GM19455 (cell line): ENCODE data around the gene PFKL.

Source experiments
- ATAC-seq: cut with Tn5 transposase; IDR thresholded peaks from one replicate; pipeline ENCODE4 v1.9.1; 2021; ENCODE audit not compliant: unreplicated experiment

PFKL gene

GRCh38 chr21:44374601-44375280 lies 74.9 kb downstream of the PFKL start:
- no peak for ATAC-seq

DNA sequence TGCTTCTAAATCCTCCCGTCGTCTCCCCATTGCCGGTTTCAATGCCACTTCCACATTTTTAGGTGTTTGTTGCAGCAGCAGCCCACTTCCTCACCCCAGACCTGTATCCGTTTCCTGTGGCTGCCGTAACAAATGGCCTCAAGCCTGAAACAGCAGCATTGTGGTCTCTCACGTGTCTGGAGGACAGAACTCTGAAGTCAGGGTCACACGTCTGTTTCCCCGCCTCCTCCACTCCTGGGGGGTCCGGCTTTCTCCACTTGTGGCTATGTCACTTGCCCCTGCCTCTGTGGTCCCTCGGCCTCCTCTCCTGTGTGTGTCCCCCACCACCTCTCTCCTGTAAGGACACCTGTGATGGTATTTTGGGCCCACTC lies 75.4 kb downstream of the PFKL start:
- ATAC-seq = no peak

- ATAC-seq = no peak
Observed at GRCh38 chr21:44375761-44376241, 75.9 kb downstream of the PFKL start.

- no peak for ATAC-seq
Observed at GRCh38 chr21:44376606-44377005, 76.8 kb downstream of the PFKL start.
